ENCODE results near the gene TAS2R13. TPM values are rescaled to one million over a fixed set of nuclear protein-coding genes. Genes with fewer than 3 reads are reported as not detected.

The TAS2R13 gene
- 2.0 and 2.4 TPM in 2 replicates for total RNA-seq (ENCODE audit: low replicate concordance)

- H2AFZ ChIP-seq (replicated peaks): no peak within 1 kb of the TSS
- no peak within 1 kb of the TSS for H3K4me3 ChIP-seq
- H3K4me1 Mint-ChIP-seq: no peaks in the 10 kb centered on the region
- H3K36me3 Mint-ChIP-seq: peaks cover 15% of the 10 kb centered on the region
- no peaks in the 10 kb centered on the region for H3K27me3 ChIP-seq
- no peak within 1 kb of the TSS for H3K4me2 ChIP-seq
- H3K27ac ChIP-seq: no peak within 1 kb of the TSS
- H3K27me3 Mint-ChIP-seq (ENCODE audit: insufficient read depth, low read depth): no peaks in the 10 kb centered on the region
- peaks cover 7% of the 10 kb centered on the region for H3K36me3 ChIP-seq
- no peak within 1 kb of the TSS for H3K9ac ChIP-seq
- H3K79me2 ChIP-seq (ENCODE audit: low read depth): no peaks in the 10 kb centered on the region
- DNase-seq (ENCODE audit: low spot score): no peak
- TF ChIP-seq EZH2 (IDR thresholded peaks at IDR 0.05) (no peak), CTCF (IDR thresholded peaks at IDR 0.05) (no peak), EZH2phosphoT487 (IDR thresholded peaks at IDR 0.05) (no peak)
- H3K4me1 ChIP-seq: no peaks in the 10 kb centered on the region
- H3K4me3 Mint-ChIP-seq: no peak within 1 kb of the TSS
- H3F3A ChIP-seq (ENCODE audit: low read depth): no peaks in the 10 kb centered on the region
- no peaks in the 10 kb centered on the region for H4K20me1 ChIP-seq (ENCODE audit: low read depth)
- H3K9me3 Mint-ChIP-seq: peaks cover 8% of the 10 kb centered on the region
- H3K27ac Mint-ChIP-seq: no peak within 1 kb of the TSS
- H3K9me3 ChIP-seq (ENCODE audit: low read depth): peaks cover 3% of the 10 kb centered on the region
Measured at GRCh38 chr12:10909462-10909861, at the start of gene TAS2R13. TAS2R13 (minus strand) TSS chr12:10909562; CDS start chr12:10909298, 264 bp downstream.

GRCh38 chr12:10957741-10958140 lies 48.4 kb upstream of the TAS2R13 start:
- Mint-ChIP-seq H3K36me3 (peaks cover 52% of the 10 kb centered on the region), H3K9me3 (peaks cover 46% of the 10 kb centered on the region)
- TF ChIP-seq EZH2phosphoT487 (IDR thresholded peaks at IDR 0.05) (no peak), EZH2 (IDR thresholded peaks at IDR 0.05) (no peak), CTCF (IDR thresholded peaks at IDR 0.05) (no peak)

GRCh38 chr12:10956085-10956484 lies 46.7 kb upstream of the TAS2R13 start:
- Histone ChIP-seq H3F3A (ENCODE audit: low read depth) (no peaks in the 10 kb centered on the region), H3K4me1 (no peaks in the 10 kb centered on the region), H3K9me3 (ENCODE audit: low read depth) (no peaks in the 10 kb centered on the region), H3K4me3 (no peak overlapping the region), H3K9ac (no peak overlapping the region), H3K36me3 (no peaks in the 10 kb centered on the region), H3K27ac (no peak overlapping the region), H3K79me2 (ENCODE audit: low read depth) (peaks cover 32% of the 10 kb centered on the region), H3K27me3 (no peaks in the 10 kb centered on the region), H2AFZ (replicated peaks) (no peak overlapping the region), H4K20me1 (ENCODE audit: low read depth) (no peaks in the 10 kb centered on the region), H3K4me2 (no peak overlapping the region)
- no peak overlapping the region for H3K27ac Mint-ChIP-seq
- no peak for DNase-seq (ENCODE audit: low spot score)
- H3K9me3 Mint-ChIP-seq: peaks cover 45% of the 10 kb centered on the region
- H3K4me3 Mint-ChIP-seq: no peak overlapping the region
- no peaks in the 10 kb centered on the region for H3K27me3 Mint-ChIP-seq (ENCODE audit: insufficient read depth, low read depth)
- H3K36me3 Mint-ChIP-seq: peaks cover 49% of the 10 kb centered on the region
- TF ChIP-seq EZH2phosphoT487 (IDR thresholded peaks at IDR 0.05) (no peak), EZH2 (IDR thresholded peaks at IDR 0.05) (no peak), CTCF (IDR thresholded peaks at IDR 0.05) (no peak)
- H3K4me1 Mint-ChIP-seq: no peaks in the 10 kb centered on the region

More at GRCh38 chr12:10957741-10958140, 48.4 kb upstream of the TAS2R13 start:
- no peaks in the 10 kb centered on the region for H4K20me1 ChIP-seq (ENCODE audit: low read depth)
- H3K4me3 ChIP-seq: no peak overlapping the region
- Mint-ChIP-seq H3K4me1 (no peaks in the 10 kb centered on the region), H3K4me3 (no peak overlapping the region), H3K27ac (no peak overlapping the region), H3K27me3 (ENCODE audit: insufficient read depth, low read depth) (no peaks in the 10 kb centered on the region)
- H3K27ac ChIP-seq: no peak overlapping the region
- no peak overlapping the region for H2AFZ ChIP-seq (replicated peaks)
- H3K9me3 ChIP-seq (ENCODE audit: low read depth): no peaks in the 10 kb centered on the region
- no peaks in the 10 kb centered on the region for H3K27me3 ChIP-seq
- no peaks in the 10 kb centered on the region for H3K4me1 ChIP-seq
- no peak for DNase-seq (ENCODE audit: low spot score)
- no peaks in the 10 kb centered on the region for H3K36me3 ChIP-seq
- peaks cover 32% of the 10 kb centered on the region for H3K79me2 ChIP-seq (ENCODE audit: low read depth)
- H3K9ac ChIP-seq: no peak overlapping the region
- H3F3A ChIP-seq (ENCODE audit: low read depth): no peaks in the 10 kb centered on the region
- no peak overlapping the region for H3K4me2 ChIP-seq
